Gastrocnemius medialis (tissue), 4 donors: ENCODE results near the gene RGS19. TPM values are rescaled to one million over a fixed set of nuclear protein-coding genes. Genes with fewer than 3 reads are reported as not detected.

ENCODE experiments used
- ATAC-seq, 2 donors: fragments of 150-250 bp; one replicate each; pipeline ENCODE4 v1.9.1; 2016
- DNase-seq, 2 donors: peaks; one replicate each; pipeline ENCODE4 v3.0.0-alpha.2; 2019
- H3K27ac ChIP-seq, 4 donors: fragments of 200-600 bp; sonication (generic); 1 replicate in 1 of 4; 2 replicates in 3 of 4; pipeline ENCODE4 v1.5.1; 2016 to 2018; ENCODE audit warnings: mild to moderate bottlenecking in 2 of 4, moderate library complexity in 1 of 4
- H3K27me3 ChIP-seq, 3 donors: fragments of 200-600 bp; sonication (generic) in 2 of 3; 1 replicate in 1 of 3; 2 replicates in 2 of 3; pipeline versions ENCODE4 v1.5.1 to v1.6.0; 2016 to 2019; ENCODE audit warnings: mild to moderate bottlenecking in 1 of 3, moderate library complexity in 1 of 3
- H3K36me3 ChIP-seq, 2 donors: fragments of 200-600 bp; sonication (generic) in 1 of 2; one replicate each; pipeline ENCODE4 v1.5.1; 2017 to 2018
- H3K4me1 ChIP-seq, 2 donors: fragments of 200-600 bp; sonication (generic) in 1 of 2; one replicate each; pipeline ENCODE4 v1.5.1; 2016 to 2017; ENCODE audit warnings: mild to moderate bottlenecking in 2 of 2
- H3K4me3 ChIP-seq, 4 donors: fragments of 200-600 bp; sonication (generic) in 3 of 4; 1 replicate in 1 of 4; 2 replicates in 3 of 4; pipeline ENCODE4 v1.5.1; 2016 to 2019; ENCODE audit warnings: mild to moderate bottlenecking in 2 of 4
- H3K9me3 ChIP-seq, 3 donors: fragments of 200-600 bp; sonication (generic) in 2 of 3; 1 replicate in 1 of 3; 2 replicates in 2 of 3; pipeline ENCODE4 v1.5.1; 2016 to 2019
- POLR2A ChIP-seq, 2 donors: fragments of 450-650 bp; IDR thresholded peaks; one replicate each; pipeline ENCODE4 v1.6.1; 2017; ENCODE audit warnings: antibody characterized with exemption in 2 of 2, mild to moderate bottlenecking in 2 of 2, moderate library complexity in 2 of 2
- in situ Hi-C, 4 donors: fragments of 200-750 bp; cut with MboI; loops; one replicate each; pipeline versions ENCODE4 v1.15.0 to v1.8.0; 2017; ENCODE audit warnings: low sequenced_read_pairs in 4 of 4
- intact Hi-C: fragments of 100-400 bp; cut with DNase I; formaldehyde crosslinking; loops from one replicate; pipeline ENCODE4 v1.15.1; 2023; ENCODE audit warnings: low total_unique reads
- total RNA-seq, 4 donors: library from RNA; depleted of rRNA; stranded (reverse); fragments of >200 nt; gene quantifications; one replicate each; pipeline versions ENCODE4 v1.1.0 to v1.2.3, GENCODE V29; 2016
- TF ChIP-seq, protein P1 (sequence below), 5 experiments: fragments of 450-650 bp in 3 of 5; fragments of 200-600 bp in 2 of 5; sonication (generic) in 2 of 5; IDR thresholded peaks in 4 of 5; conservative IDR thresholded peaks in 1 of 5; 1 replicate in 4 of 5; 2 replicates in 1 of 5; pipeline ENCODE4 v1.5.1; 2016 to 2019; ENCODE audit warnings: antibody characterized with exemption in 5 of 5, mild to moderate bottlenecking in 3 of 5, moderate library complexity in 3 of 5

The RGS19 gene
- total RNA-seq, 4 donors from 2014 or later = 0.92 to 7.7 (median 3.5) TPM

DNA sequence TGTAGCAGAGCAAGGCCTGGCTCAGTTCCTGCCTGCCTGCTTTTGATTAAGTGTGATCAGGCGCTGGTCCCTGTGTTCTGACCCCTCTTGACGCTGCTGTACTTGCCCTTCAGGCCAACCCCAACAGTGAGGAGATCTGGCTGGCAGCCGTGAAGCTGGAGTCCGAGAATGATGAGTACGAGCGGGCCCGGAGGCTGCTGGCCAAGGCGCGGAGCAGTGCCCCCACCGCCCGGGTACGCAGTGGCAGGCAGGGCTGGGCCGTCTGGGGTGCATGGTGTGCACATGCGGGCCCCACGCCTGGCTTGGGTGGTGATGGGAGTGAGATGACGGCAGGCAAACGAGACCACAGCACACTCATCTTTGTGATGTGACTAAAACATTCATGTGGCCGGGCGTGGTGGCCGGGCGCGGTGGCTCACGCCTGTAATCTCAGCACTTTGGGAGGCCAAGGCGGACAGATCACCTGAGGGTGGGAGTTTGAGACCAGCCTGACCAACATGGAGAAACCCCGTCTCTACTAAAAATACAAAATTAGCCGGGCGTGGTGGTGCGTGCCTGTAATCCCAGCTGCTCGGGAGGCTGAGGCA, 53.4 kb downstream of the RGS19 start:
- H3K4me1 ChIP-seq = no peaks in the 10 kb centered on the region
- no peaks in the 10 kb centered on the region for H3K27me3 ChIP-seq
- H3K9me3 ChIP-seq = no peaks in the 10 kb centered on the region
- H3K36me3 ChIP-seq = peaks cover 4 to 99% of the 10 kb centered on the region in 2 donors
- TF ChIP-seq, protein P1, sequence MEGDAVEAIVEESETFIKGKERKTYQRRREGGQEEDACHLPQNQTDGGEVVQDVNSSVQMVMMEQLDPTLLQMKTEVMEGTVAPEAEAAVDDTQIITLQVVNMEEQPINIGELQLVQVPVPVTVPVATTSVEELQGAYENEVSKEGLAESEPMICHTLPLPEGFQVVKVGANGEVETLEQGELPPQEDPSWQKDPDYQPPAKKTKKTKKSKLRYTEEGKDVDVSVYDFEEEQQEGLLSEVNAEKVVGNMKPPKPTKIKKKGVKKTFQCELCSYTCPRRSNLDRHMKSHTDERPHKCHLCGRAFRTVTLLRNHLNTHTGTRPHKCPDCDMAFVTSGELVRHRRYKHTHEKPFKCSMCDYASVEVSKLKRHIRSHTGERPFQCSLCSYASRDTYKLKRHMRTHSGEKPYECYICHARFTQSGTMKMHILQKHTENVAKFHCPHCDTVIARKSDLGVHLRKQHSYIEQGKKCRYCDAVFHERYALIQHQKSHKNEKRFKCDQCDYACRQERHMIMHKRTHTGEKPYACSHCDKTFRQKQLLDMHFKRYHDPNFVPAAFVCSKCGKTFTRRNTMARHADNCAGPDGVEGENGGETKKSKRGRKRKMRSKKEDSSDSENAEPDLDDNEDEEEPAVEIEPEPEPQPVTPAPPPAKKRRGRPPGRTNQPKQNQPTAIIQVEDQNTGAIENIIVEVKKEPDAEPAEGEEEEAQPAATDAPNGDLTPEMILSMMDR (IDR thresholded peaks at IDR 0.05 in 4 of 5, conservative IDR thresholded peaks at IDR 0.05 in 1 of 5) = no peak
- TF ChIP-seq POLR2A (IDR thresholded peaks at IDR 0.05) = no peak
- ATAC-seq (no peak), DNase-seq (no peak)
- intact Hi-C loops (no loop called here), in situ Hi-C loops (no loop called here)
- H3K27ac ChIP-seq = no peak overlapping the region
- no peak overlapping the region for H3K4me3 ChIP-seq

GRCh38 chr20:64025101-64025825, 54.1 kb downstream of the RGS19 start:
- peaks cover 4 to 93% of the 10 kb centered on the region in 2 donors for H3K36me3 ChIP-seq
- DNase-seq = no peak
- in situ Hi-C loops = no loop called here

DNA sequence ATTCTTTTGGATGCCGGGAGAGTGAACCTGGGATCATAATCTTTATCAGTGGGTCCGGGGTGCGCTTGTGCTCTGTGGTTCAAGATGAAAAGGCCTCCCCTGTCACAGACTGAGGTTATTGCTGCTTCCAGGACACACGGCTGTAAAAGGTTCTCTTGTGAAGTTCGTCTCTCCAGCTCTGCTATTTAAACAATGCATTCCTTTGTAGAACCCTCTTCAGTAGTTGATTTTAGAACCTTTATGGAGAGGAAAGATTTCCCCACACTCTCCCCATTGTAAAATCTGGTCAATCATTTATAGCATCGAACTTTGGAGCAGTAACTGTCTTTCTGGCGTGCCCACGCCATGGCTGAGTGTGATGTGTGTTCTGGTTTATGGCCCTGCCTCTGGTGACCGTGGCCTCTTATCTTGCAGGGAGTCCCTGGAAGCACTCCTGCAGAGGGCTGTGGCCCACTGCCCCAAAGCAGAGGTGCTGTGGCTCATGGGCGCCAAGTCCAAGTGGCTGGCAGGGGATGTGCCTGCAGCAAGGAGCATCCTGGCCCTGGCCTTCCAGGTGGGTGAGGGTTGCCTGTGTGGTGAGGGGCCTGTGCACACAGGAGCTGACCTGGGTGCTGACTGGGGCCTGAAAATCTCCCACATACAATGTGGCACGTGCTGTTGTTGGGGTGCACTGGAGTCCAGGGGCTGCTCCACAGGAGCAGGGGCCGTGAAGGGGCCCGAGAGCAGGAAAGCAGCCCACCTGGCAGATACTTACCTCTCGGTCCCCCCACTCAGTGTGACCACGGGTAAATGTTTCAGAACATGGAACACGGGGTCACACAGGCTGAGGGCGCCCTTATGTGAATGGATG, 55.0 kb downstream of the RGS19 start:
- H3K27me3 ChIP-seq = no peaks in the 10 kb centered on the region
- H3K9me3 ChIP-seq = no peaks in the 10 kb centered on the region
- intact Hi-C loops = no loop called here
- H3K4me1 ChIP-seq = no peaks in the 10 kb centered on the region
- in situ Hi-C loops = no loop called here
- no peak overlapping the region for H3K27ac ChIP-seq
- H3K36me3 ChIP-seq = peaks cover 4 to 93% of the 10 kb centered on the region in 2 donors
- TF ChIP-seq, protein P1 (IDR thresholded peaks at IDR 0.05 in 4 of 5, conservative IDR thresholded peaks at IDR 0.05 in 1 of 5) = no peak
- no peak for TF ChIP-seq POLR2A (IDR thresholded peaks at IDR 0.05)
- DNase-seq = no peak
- H3K4me3 ChIP-seq = no peak overlapping the region
- no peak for ATAC-seq

More at GRCh38 chr20:64025101-64025825, 54.1 kb downstream of the RGS19 start:
- ATAC-seq = no peak
- Histone ChIP-seq H3K27me3 (no peaks in the 10 kb centered on the region), H3K4me1 (no peaks in the 10 kb centered on the region), H3K27ac (no peak overlapping the region), H3K4me3 (no peak overlapping the region), H3K9me3 (no peaks in the 10 kb centered on the region)
- TF ChIP-seq, protein P1 (IDR thresholded peaks at IDR 0.05 in 4 of 5, conservative IDR thresholded peaks at IDR 0.05 in 1 of 5) = no peak
- no peak for TF ChIP-seq POLR2A (IDR thresholded peaks at IDR 0.05)
- intact Hi-C loops = no loop called here

GRCh38 chr20:64023361-64024140, 55.8 kb downstream of the RGS19 start:
- ATAC-seq = no peak
- Histone ChIP-seq H3K4me1 (no peaks in the 10 kb centered on the region), H3K9me3 (no peaks in the 10 kb centered on the region), H3K36me3 (peaks cover 4 to 93% of the 10 kb centered on the region in 2 donors), H3K4me3 (no peak overlapping the region), H3K27me3 (no peaks in the 10 kb centered on the region), H3K27ac (no peak overlapping the region)
- intact Hi-C loops = no loop called here
- DNase-seq = no peak
- TF ChIP-seq, protein P1 (IDR thresholded peaks at IDR 0.05 in 4 of 5, conservative IDR thresholded peaks at IDR 0.05 in 1 of 5) = no peak
- TF ChIP-seq POLR2A (IDR thresholded peaks at IDR 0.05) = no peak
- in situ Hi-C loops = no loop called here
